Mesendoderm (in vitro differentiated cells): ENCODE results near the gene PPP1R3G.
"Not testable (repeated sequence)": the region's sequence is repeated elsewhere in the genome, so short reads cannot be mapped to it uniquely, and the experiment has no call there.

Experiments
- DNase-seq: peaks from one replicate; pipeline ENCODE4 v3.0.0; 2013
- H2AK5ac ChIP-seq: 2 replicates; pipeline ENCODE4 v1.6.1; 2013; ENCODE audit warnings: low read length, inconsistent platforms
- H2BK120ac ChIP-seq: 2 replicates; pipeline ENCODE4 v1.6.1; 2013; ENCODE audit warnings: low read depth, mild to moderate bottlenecking, low read length, moderate library complexity, mixed read lengths
- H2BK15ac ChIP-seq: replicated peaks from 2 replicates; pipeline ENCODE4 v1.6.1; 2013; ENCODE audit warnings: low read depth, mild to moderate bottlenecking, moderate library complexity
- H2BK5ac ChIP-seq: 2 replicates; pipeline ENCODE4 v1.6.1; 2013; ENCODE audit warnings: low read length, inconsistent platforms
- H3K18ac ChIP-seq: 2 replicates; pipeline ENCODE4 v1.6.1; 2013; ENCODE audit warnings: mild to moderate bottlenecking, low read length, mixed read lengths
- H3K23ac ChIP-seq: one replicate; pipeline ENCODE4 v1.6.1; 2013; ENCODE audit warnings: low read length
- H3K27ac ChIP-seq: 2 replicates; pipeline ENCODE4 v1.5.1; 2013; ENCODE audit warnings: low read depth, mild to moderate bottlenecking, inconsistent platforms, low read length, moderate library complexity
- H3K27me3 ChIP-seq: 2 replicates; pipeline ENCODE4 v1.6.1; 2013; ENCODE audit warnings: low read length, control low read depth, mild to moderate bottlenecking, inconsistent platforms; ENCODE audit not compliant: insufficient read depth, poor library complexity
- H3K36me3 ChIP-seq: 2 replicates; pipeline ENCODE4 v1.6.1; 2013; ENCODE audit warnings: low read length, inconsistent platforms; ENCODE audit not compliant: control insufficient read depth, insufficient read depth
- H3K4ac ChIP-seq: one replicate; pipeline ENCODE4 v1.6.1; 2013; ENCODE audit warnings: low read depth, mild to moderate bottlenecking, low read length, moderate library complexity
- H3K4me1 ChIP-seq: 2 replicates; pipeline ENCODE4 v1.6.1; 2013; ENCODE audit warnings: low read depth, low read length, inconsistent platforms; ENCODE audit not compliant: control insufficient read depth
- H3K4me2 ChIP-seq: 2 replicates; pipeline ENCODE4 v1.6.1; 2013; ENCODE audit warnings: low read length
- H3K4me3 ChIP-seq: 2 replicates; pipeline ENCODE4 v1.5.1; 2013; ENCODE audit warnings: mild to moderate bottlenecking, low read length
- H3K56ac ChIP-seq: one replicate; pipeline ENCODE4 v1.6.1; 2013; ENCODE audit warnings: low read length
- H3K79me1 ChIP-seq: 2 replicates; pipeline ENCODE4 v1.6.1; 2013; ENCODE audit warnings: low read length, inconsistent platforms
- H3K79me2 ChIP-seq: 2 replicates; pipeline ENCODE4 v1.6.1; 2013; ENCODE audit warnings: mild to moderate bottlenecking, low read length; ENCODE audit not compliant: control insufficient read depth, insufficient read depth
- H3K9ac ChIP-seq: 2 replicates; pipeline ENCODE4 v1.6.1; 2013; ENCODE audit warnings: low read length, inconsistent platforms
- H4K5ac ChIP-seq: one replicate; pipeline ENCODE4 v1.6.1; 2013; ENCODE audit warnings: low read length
- H4K8ac ChIP-seq: one replicate; pipeline ENCODE4 v1.6.1; 2013; ENCODE audit warnings: low read depth, mild to moderate bottlenecking, control low read depth, low read length, moderate library complexity
- WGBS: extraction: QIAGEN DNeasy Blood & Tissue Kit; methylation state at CpG from one replicate; pipeline ENCODE4 v1.1.7; 2013; ENCODE audit warnings: low lambda C conversion rate, missing lambda C conversion rate; ENCODE audit not compliant: insufficient coverage; ENCODE audit errors: extremely low coverage; 5-methylcytosine and 5-hydroxymethylcytosine counted together

The PPP1R3G gene

DNA sequence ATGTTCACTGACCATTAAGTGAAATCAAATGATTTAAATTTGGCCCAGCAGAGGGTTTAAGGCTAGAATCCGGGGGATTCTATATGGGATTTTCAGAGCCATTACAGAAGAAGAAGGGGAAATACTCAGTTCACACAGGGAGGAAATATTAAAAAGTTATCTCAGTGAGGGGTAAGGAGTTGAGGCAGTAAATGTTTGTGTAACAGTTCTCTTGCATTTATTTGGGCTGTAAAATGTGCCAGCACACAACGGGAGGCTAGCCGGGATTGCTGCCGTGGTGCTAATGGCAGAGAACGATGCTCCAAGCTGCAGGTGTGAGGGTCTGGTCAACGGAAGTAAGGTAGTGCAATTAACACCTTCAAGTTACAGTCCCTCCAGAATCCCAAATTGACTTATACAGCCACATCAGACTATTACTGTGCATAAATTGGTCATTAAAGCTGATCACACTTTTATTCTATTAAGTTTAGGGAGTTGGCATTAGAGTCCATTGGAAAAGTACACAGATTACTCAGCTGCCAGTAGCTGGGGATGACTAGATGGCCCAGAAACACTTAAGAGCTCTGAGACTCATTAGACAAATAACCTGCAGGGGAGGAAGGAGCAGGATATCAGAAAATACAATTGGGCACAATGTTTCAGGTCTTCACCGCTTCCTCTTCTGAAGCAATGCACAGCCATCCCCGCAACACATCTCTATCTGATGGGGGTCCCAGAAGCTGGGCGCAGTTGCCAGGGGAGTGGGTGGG, 31.3 kb downstream of the PPP1R3G start:
- Histone ChIP-seq H3K23ac (no peak overlapping the region), H3K4ac (no peak overlapping the region), H3K18ac (no peak overlapping the region), H4K8ac (no peak overlapping the region), H3K4me2 (no peak overlapping the region), H4K5ac (no peak overlapping the region), H2AK5ac (no peak overlapping the region), H3K27ac (no peak overlapping the region), H3K27me3 (no peaks in the 10 kb centered on the region), H3K36me3 (no peaks in the 10 kb centered on the region), H2BK5ac (no peak overlapping the region), H2BK15ac (no peak overlapping the region), H3K9ac (no peak overlapping the region), H3K79me2 (no peaks in the 10 kb centered on the region), H3K56ac (no peak overlapping the region), H3K4me1 (no peaks in the 10 kb centered on the region), H2BK120ac (no peak overlapping the region), H3K79me1 (peaks cover 1% of the 10 kb centered on the region), H3K4me3 (no peak overlapping the region)
- no peak for DNase-seq
- WGBS = no CpG with 5 or more reads among the region's 9 CpGs

DNA sequence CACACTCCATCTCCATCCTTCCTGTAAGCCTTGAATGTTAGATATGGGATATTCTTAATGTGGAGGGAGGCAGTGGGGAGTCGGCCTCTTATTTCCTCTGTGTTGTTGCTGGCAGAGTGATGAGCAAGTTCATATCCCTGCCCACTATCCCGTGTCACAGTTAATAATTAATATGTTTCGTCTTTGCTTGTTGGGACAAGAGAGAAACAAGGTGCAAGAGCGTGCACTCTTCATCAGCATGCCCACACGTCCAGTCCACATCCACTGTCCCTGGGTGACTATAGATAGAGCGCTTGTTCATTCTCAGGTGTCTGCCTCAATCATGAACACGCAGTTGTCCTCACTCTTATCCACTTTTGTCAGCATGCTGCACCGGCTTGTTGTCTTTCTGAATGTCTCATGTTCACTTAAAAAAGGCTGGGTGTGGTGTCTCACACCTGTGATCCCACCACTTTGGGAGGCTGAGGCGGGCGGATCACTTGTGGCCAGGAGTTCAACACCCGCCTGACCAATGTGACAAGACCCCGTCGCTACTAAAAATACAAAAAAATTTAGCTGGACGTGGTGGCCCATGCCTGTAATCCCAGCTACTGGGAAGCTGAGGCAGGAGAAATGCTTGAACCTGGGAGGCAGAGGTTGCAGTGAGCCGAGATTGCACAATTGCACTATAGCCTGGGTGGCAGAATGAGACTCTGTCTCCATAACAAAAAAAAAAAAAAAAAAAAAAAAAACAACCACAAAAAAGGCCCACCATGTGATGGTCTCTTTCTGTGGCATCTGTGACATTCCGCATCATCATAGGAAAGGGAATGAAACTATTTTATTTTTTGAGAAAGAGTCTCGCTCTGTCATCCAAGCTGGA, 34.2 kb downstream of the PPP1R3G start:
- H3K4me2 ChIP-seq = no peak overlapping the region
- DNase-seq = no peak
- WGBS = no CpG with 5 or more reads among the region's 17 CpGs

DNA sequence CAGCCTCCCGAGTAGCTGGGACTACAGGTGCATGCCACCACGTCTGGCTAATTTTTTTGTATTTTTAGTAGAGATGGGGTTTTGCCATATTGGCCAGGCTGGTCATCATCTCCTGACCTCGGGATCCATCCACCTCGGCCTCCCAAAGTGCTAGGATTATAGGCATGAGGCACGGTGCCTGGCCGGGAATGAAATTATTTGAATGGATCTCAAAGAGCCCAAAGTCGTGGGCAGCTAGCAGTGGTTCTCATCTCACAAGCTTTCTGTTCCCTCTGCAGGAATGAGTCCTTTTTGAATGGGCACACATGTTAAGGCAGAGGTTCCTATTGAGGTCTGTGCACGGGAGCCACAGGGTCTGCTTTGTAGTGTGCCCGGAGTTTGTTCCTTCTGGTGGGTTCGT, 34.9 kb downstream of the PPP1R3G start:
- Histone ChIP-seq H3K27me3 (no peaks in the 10 kb centered on the region), H3K79me2 (no peaks in the 10 kb centered on the region), H3K4me2 (no peak overlapping the region), H3K27ac (no peak overlapping the region), H3K18ac (no peak overlapping the region), H3K23ac (no peak overlapping the region), H3K4me3 (no peak overlapping the region), H3K79me1 (peaks cover 1% of the 10 kb centered on the region), H4K8ac (no peak overlapping the region), H3K56ac (no peak overlapping the region), H2BK120ac (no peak overlapping the region), H2BK5ac (no peak overlapping the region), H3K36me3 (no peaks in the 10 kb centered on the region), H2BK15ac (no peak overlapping the region), H4K5ac (no peak overlapping the region), H2AK5ac (no peak overlapping the region), H3K4me1 (no peaks in the 10 kb centered on the region), H3K9ac (no peak overlapping the region), H3K4ac (no peak overlapping the region)
- no CpG with 5 or more reads among the region's 10 CpGs for WGBS
- DNase-seq = no peak

More for the DNA sequence above, 34.2 kb downstream of the PPP1R3G start:
- Histone ChIP-seq H4K5ac (no peak overlapping the region), H2BK120ac (no peak overlapping the region), H3K36me3 (no peaks in the 10 kb centered on the region), H3K27me3 (no peaks in the 10 kb centered on the region), H3K4me3 (no peak overlapping the region), H3K27ac (no peak overlapping the region), H2BK5ac (no peak overlapping the region), H3K79me2 (no peaks in the 10 kb centered on the region), H3K9ac (no peak overlapping the region), H2AK5ac (no peak overlapping the region), H3K4ac (no peak overlapping the region), H3K4me1 (no peaks in the 10 kb centered on the region), H3K79me1 (peaks cover 1% of the 10 kb centered on the region), H3K18ac (no peak overlapping the region), H4K8ac (no peak overlapping the region), H2BK15ac (no peak overlapping the region), H3K56ac (no peak overlapping the region), H3K23ac (no peak overlapping the region)

DNA sequence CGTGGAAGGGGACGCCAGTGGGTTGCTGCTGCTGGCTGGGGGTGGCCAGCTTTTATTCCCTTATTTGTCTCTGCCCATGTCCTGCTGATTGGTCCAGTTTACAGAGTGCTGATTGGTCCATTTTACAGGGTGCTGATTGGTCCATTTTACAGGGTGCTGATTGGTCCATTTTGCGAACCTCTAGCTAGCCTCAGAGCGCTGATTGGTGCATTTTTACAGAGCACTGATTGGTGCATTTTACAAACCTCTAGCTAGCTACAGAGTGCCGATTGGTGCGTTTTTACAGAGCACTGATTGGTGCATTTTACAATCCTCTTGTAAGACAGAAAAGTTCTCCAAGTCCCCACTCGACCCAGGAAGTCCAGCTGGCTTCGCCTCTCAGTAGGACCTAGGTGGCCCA, 35.4 kb downstream of the PPP1R3G start:
- H2AK5ac ChIP-seq, H3K36me3 ChIP-seq, H4K8ac ChIP-seq, H2BK5ac ChIP-seq, H2BK120ac ChIP-seq, H3K23ac ChIP-seq, H3K27ac ChIP-seq, H3K4me1 ChIP-seq, H3K56ac ChIP-seq, H2BK15ac ChIP-seq, H4K5ac ChIP-seq, H3K4me3 ChIP-seq, H3K4me2 ChIP-seq, H3K27me3 ChIP-seq, H3K9ac ChIP-seq, DNase-seq, H3K79me2 ChIP-seq, H3K79me1 ChIP-seq, H3K4ac ChIP-seq, H3K18ac ChIP-seq: not testable (repeated sequence)
- no CpG with 5 or more reads among the region's 8 CpGs for WGBS

DNA sequence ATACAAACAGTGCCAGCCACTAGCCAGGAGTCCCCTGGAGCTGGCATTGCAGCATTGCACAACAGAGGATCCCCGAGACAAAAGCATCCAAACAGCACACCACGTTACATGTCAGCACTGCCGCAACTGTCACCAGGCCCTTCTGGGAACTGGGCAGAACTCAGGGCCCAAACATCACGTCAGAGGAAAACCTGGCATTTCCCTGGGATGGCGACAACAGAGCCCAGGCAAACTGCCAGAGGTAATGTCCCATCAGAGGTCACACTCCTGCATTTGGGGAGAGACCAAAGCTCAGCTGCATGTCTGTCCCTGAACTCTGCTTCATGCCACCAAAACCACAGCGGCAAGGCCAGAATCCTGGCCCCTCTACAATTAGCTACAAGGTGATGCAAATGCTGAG, 36.3 kb downstream of the PPP1R3G start:
- Histone ChIP-seq H3K18ac (no peak overlapping the region), H3K79me2 (no peaks in the 10 kb centered on the region), H3K4me1 (peaks cover 3% of the 10 kb centered on the region), H2BK120ac (no peak overlapping the region), H4K5ac (no peak overlapping the region), H3K4ac (no peak overlapping the region), H4K8ac (no peak overlapping the region), H2AK5ac (no peak overlapping the region), H3K23ac (no peak overlapping the region), H3K79me1 (peaks cover 1% of the 10 kb centered on the region), H3K9ac (no peak overlapping the region), H3K36me3 (no peaks in the 10 kb centered on the region), H2BK15ac (no peak overlapping the region), H3K27me3 (no peaks in the 10 kb centered on the region), H2BK5ac (no peak overlapping the region), H3K56ac (no peak overlapping the region), H3K4me3 (no peak overlapping the region), H3K27ac (no peak overlapping the region), H3K4me2 (no peak overlapping the region)
- WGBS = no CpG with 5 or more reads among the region's 6 CpGs
- no peak for DNase-seq
